Measurements from ENCODE around the gene PCDHB8. TPM values are rescaled to one million over a fixed set of nuclear protein-coding genes. Genes with fewer than 3 reads are reported as not detected.
A peak's percentile ranks its signal among the peaks of the same experiment; 100 is the strongest.
"Not testable (repeated sequence)": the region's sequence is repeated elsewhere in the genome, so short reads cannot be mapped to it uniquely, and the experiment has no call there.

PCDHB8 gene
- polyA plus RNA-seq, 1 experiment: 0.20 TPM

DNA sequence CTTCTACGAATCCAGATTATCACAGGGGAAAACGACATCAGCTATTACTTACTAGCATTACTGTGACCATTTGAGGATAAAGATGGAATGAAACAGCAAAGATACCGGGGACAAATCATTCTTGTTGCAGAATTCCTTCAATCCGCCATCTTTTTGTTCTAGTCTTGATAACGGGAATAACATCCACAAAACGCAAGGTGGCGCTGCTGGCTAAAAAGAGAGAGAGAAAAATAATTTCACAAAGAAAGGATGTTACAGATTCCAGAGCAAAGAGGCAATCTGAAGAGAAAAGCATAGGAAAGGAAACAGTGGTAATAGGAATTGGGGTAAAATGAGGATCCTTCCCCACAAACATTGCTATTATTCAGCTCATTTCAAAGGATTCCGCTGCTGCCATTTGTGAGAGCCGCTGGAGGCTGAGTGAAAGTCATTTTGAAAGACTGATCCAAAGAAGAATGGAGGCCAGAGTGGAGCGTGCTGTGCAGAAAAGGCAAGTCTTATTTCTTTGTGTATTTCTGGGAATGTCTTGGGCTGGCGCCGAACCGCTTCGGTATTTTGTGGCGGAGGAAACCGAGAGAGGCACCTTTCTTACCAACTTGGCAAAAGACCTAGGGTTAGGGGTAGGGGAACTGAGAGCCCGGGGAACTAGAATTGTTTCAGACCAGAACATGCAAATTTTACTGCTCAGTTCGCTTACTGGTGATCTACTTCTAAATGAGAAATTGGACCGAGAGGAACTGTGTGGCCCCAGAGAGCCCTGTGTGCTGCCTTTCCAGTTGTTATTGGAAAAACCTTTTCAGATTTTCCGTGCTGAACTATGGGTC lies 5.0 kb upstream of the PCDHB8 start, which contains the start of gene PCDHB7:
Gene PCDHB7 (plus strand): TSS at position 264 of the 824 bp plus-strand sequence. CDS start 192 bp downstream, at position 456.
- POLR2A ChIA-PET: no interaction called here
- H3K27ac ChIP-seq (ENCODE audit: low read depth, low read length): no peak within 1 kb of the TSS
- TF ChIP-seq, protein P1, sequence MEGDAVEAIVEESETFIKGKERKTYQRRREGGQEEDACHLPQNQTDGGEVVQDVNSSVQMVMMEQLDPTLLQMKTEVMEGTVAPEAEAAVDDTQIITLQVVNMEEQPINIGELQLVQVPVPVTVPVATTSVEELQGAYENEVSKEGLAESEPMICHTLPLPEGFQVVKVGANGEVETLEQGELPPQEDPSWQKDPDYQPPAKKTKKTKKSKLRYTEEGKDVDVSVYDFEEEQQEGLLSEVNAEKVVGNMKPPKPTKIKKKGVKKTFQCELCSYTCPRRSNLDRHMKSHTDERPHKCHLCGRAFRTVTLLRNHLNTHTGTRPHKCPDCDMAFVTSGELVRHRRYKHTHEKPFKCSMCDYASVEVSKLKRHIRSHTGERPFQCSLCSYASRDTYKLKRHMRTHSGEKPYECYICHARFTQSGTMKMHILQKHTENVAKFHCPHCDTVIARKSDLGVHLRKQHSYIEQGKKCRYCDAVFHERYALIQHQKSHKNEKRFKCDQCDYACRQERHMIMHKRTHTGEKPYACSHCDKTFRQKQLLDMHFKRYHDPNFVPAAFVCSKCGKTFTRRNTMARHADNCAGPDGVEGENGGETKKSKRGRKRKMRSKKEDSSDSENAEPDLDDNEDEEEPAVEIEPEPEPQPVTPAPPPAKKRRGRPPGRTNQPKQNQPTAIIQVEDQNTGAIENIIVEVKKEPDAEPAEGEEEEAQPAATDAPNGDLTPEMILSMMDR (IDR thresholded peaks at IDR 0.05; ENCODE audit: low read depth, low read length): peak; percentile 37; the same call in 1 of the 2 replicates
- no peaks in the 10 kb centered on the region for H3K27me3 ChIP-seq (ENCODE audit: control insufficient read depth, insufficient read depth, low read length)
- peaks cover 16% of the 10 kb centered on the region for H3K9me3 ChIP-seq (ENCODE audit: control insufficient read depth, insufficient read depth, low read length)
- DNase-seq (ENCODE audit: low read depth, low spot score): no peak
- CTCF ChIA-PET: interaction anchor here (0.7 to 2.2 kb wide), 4 partner anchors 10 to 395 kb away, joined by 3 to 13 read pairs (median 6); partner anchors contain the start of genes PCDHB11 and PCDHB16
- H3K4me3 ChIP-seq (ENCODE audit: low read depth, low read length): no peak within 1 kb of the TSS; the same call in 1 of the 2 replicates

DNA sequence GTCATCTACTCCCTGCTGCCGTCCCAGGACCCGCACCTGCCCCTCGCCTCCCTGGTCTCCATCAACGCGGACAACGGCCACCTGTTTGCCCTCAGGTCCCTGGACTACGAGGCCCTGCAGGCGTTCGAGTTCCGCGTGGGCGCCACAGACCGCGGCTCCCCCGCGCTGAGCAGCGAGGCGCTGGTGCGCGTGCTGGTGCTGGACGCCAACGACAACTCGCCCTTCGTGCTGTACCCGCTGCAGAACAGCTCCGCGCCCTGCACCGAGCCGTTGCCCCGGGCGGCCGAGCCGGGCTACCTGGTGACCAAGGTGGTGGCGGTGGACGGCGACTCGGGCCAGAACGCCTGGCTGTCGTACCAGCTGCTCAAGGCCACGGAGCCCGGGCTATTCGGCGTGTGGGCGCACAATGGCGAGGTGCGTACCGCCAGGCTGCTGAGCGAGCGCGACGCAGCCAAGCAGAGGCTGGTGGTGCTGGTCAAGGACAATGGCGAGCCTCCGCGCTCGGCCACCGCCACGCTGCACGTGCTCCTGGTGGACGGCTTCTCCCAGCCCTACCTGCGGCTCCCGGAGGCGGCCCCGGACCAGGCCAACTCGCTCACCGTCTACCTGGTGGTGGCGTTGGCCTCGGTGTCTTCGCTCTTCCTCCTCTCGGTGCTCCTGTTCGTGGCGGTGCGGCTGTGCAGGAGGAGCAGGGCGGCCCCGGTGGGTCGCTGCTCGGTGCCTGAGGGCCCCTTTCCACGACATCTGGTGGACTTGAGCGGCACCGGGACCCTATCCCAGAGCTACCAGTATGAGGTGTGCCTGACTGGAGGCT lies 3.1 kb upstream of the PCDHB8 start:
- H3K27me3 ChIP-seq (ENCODE audit: control insufficient read depth, insufficient read depth, low read length); POLR2A ChIA-PET; H3K4me3 ChIP-seq (ENCODE audit: low read depth, low read length); CTCF ChIA-PET; H3K27ac ChIP-seq (ENCODE audit: low read depth, low read length); DNase-seq (ENCODE audit: low read depth, low spot score): not testable (repeated sequence)
- peaks cover 21% of the 10 kb centered on the region for H3K9me3 ChIP-seq (ENCODE audit: control insufficient read depth, insufficient read depth, low read length)

DNA sequence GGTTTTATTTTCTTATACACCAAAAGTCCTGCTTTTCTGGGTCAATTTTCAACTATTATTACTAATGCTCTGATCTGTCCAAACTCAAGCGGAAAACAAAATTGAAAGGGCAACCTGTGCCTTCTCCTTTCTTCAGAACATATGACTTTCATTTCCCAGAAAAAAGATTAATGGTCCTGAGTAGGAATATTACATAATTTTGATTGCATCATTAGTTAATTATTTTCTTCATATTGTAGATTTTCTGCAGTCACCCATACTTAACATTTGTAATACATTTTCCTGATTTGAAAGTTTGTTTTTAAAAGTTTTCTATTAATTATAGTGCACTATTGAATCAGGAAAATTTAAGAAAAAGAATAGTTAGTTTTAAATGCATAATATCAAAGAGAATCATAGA lies 1.7 kb upstream of the PCDHB8 start:
- POLR2A ChIA-PET: no interaction called here
- TF ChIP-seq, protein P1 (IDR thresholded peaks at IDR 0.05; ENCODE audit: low read depth, low read length): no peak
- DNase-seq (ENCODE audit: low read depth, low spot score): no peak
- Histone ChIP-seq H3K27me3 (ENCODE audit: control insufficient read depth, insufficient read depth, low read length) (no peaks in the 10 kb centered on the region), H3K9me3 (ENCODE audit: control insufficient read depth, insufficient read depth, low read length) (peaks cover 26% of the 10 kb centered on the region), H3K27ac (ENCODE audit: low read depth, low read length) (no peak overlapping the region), H3K4me3 (ENCODE audit: low read depth, low read length) (no peak overlapping the region)
- CTCF ChIA-PET: no interaction called here

DNA sequence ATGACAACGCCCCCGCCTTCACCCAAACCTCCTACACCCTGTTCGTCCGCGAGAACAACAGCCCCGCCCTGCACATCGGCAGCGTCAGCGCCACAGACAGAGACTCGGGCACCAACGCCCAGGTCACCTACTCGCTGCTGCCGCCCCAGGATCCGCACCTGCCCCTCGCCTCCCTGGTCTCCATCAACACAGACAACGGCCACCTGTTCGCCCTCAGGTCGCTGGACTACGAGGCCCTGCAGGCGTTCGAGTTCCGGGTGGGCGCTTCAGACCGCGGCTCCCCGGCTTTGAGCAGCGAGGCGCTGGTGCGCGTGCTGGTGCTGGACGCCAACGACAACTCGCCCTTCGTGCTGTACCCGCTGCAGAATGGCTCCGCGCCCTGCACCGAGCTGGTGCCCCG lies 1.8 kb downstream of the PCDHB8 start:
- H3K27me3 ChIP-seq (ENCODE audit: control insufficient read depth, insufficient read depth, low read length); CTCF ChIA-PET; H3K27ac ChIP-seq (ENCODE audit: low read depth, low read length); H3K4me3 ChIP-seq (ENCODE audit: low read depth, low read length); DNase-seq (ENCODE audit: low read depth, low spot score); POLR2A ChIA-PET: not testable (repeated sequence)
- H3K9me3 ChIP-seq (ENCODE audit: control insufficient read depth, insufficient read depth, low read length): peaks cover 25% of the 10 kb centered on the region

DNA sequence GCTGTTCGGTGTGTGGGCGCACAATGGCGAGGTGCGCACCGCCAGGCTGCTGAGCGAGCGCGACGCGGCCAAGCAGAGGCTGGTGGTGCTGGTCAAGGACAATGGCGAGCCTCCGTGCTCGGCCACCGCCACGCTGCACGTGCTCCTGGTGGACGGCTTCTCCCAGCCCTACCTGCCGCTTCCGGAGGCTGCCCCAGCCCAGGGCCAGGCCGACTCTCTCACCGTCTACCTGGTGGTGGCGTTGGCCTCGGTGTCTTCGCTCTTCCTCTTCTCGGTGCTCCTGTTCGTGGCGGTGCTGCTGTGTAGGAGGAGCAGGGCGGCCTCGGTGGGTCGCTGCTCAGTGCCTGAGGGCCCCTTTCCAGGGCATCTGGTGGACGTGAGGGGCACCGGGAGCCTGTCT lies 2.3 kb downstream of the PCDHB8 start:
- POLR2A ChIA-PET; DNase-seq (ENCODE audit: low read depth, low spot score); CTCF ChIA-PET; H3K27ac ChIP-seq (ENCODE audit: low read depth, low read length); H3K4me3 ChIP-seq (ENCODE audit: low read depth, low read length); H3K27me3 ChIP-seq (ENCODE audit: control insufficient read depth, insufficient read depth, low read length): not testable (repeated sequence)
- peaks cover 24% of the 10 kb centered on the region for H3K9me3 ChIP-seq (ENCODE audit: control insufficient read depth, insufficient read depth, low read length)

DNA sequence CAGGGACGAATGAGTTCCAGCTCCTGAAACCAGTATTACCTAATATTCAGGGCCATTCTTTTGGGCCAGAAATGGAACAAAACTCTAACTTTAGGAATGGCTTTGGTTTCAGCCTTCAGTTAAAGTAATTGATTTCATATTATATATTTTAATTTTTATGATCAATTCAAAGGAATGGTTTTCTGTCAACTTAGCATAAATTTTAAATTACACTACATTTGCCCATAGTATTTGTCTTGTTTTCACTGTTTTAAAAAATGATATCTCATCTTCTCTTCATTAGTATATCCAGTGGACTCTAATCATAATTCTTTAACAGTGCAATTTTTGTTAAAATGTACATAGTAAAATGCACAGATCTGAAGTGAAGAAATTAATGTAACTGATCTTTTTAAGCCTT lies 2.7 kb downstream of the PCDHB8 start:
- Histone ChIP-seq H3K4me3 (ENCODE audit: low read depth, low read length) (no peak overlapping the region), H3K9me3 (ENCODE audit: control insufficient read depth, insufficient read depth, low read length) (peaks cover 22% of the 10 kb centered on the region), H3K27me3 (ENCODE audit: control insufficient read depth, insufficient read depth, low read length) (no peaks in the 10 kb centered on the region), H3K27ac (ENCODE audit: low read depth, low read length) (no peak overlapping the region)
- CTCF ChIA-PET: no interaction called here
- POLR2A ChIA-PET: no interaction called here
- no peak for DNase-seq (ENCODE audit: low read depth, low spot score)
- TF ChIP-seq, protein P1 (IDR thresholded peaks at IDR 0.05; ENCODE audit: low read depth, low read length): no peak
